Fibroblast of skin of back (primary cell): ENCODE measurements around the gene TRIM9. TPM values are rescaled to one million over a fixed set of nuclear protein-coding genes. Genes with fewer than 3 reads are reported as not detected.

Experiments used
- DNase-seq: peaks from one replicate; pipeline ENCODE4 v3.0.0-alpha.2; 2013
- polyA plus RNA-seq, 2 experiments: library from polyadenylated mRNA; unstranded; fragments of 120-200 nt; gene quantifications; one replicate each; pipeline ENCODE4 v1.2.1, GENCODE V29; 2013; ENCODE audit not compliant: insufficient read length in 2 of 2

TRIM9 gene
- polyA plus RNA-seq (2013, experiment 1 of 2; ENCODE audit: insufficient read length), result 0.28 TPM
- 0.31 TPM for polyA plus RNA-seq (2013, experiment 2 of 2; ENCODE audit: insufficient read length)

DNA sequence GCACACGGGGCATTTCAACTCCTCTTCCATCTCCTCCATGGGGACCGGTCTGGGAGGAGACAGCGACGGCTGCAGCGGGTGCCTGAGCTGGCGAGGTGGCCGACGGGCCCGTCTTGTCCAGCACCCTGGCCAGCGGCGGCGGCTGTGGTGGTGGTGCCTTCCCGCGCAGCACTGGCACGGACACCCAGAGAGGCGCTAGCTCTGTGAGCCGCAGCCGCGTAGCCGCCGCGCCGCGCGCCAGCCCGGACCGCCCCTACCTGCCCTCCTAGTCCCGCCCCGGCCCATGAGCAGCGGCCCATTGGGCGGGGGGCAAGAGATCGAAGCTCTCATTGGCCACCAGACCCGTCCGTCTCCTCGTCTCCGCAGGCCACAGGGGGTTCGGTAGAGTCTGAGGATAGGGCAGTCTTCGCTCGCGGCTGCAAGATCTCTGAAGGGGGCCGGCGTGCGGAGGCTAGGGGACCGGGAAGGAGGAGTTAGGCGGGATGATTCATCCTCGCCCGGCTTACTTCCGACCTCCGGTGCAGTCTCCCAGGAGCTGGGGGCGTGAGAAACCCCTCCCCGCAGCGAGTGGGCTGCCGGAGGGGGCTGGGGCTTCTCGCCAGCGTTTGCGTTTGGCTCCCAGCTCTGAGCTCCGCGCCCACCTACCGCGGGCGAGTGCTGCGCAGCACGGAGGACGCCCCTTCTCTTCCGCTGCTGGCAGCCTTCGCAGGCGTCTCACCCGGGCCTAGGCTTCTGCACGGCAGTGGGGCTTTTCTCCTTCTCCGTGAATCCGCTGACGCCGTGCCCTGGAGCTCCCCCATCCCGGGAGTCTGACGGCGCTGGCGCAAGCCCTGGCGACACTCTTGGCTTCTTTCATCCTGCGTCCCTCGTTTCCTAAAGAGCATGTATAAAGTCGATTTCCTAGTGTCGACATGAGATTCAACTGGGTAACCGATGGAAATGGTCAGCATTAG is at the start of gene TRIM9:
Gene TRIM9 (minus strand): TSS at position 205 of the 953 bp plus-strand sequence. CDS start 166 bp downstream, at position 39.
- peak; percentile 94 for DNase-seq

DNA sequence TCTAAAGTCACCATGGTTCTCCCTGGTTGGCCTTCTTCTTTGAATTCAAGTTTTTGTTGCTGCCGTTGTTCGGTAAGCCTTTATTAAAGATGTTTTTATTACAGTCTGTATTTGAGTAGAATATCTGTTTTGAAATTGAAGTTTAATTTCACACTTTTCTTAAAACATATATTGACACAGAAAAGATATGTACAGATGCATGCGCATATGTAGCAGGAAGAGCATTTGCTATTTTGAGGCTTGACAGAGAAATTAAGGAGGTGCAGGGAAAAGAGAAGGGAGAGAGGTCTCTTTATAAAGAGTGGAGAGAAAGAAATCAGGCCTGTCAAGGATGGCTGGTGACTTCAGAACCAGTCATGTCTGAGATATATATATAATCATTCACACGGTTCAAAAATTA is 46.0 kb upstream of the TRIM9 start:
- DNase-seq, result no peak

DNA sequence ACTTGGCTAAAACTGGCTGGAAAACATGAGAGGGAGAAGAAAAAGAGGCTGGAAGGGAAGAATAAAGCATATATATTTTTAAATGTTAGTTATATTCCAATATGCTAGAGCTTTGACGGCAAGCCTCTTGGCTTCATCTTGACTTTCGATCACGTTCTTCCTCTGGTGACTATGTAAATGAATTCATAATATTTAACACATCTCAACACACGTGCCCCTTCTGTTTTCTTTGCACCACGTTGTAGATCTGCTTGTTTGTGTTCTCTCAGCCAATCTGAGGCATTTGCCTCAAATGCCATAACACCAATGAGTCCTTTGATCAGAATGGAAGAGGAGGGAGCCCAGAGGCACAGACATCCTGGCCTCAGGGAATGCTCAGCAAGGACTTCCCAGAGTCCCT is 45.4 kb upstream of the TRIM9 start:
- DNase-seq, result no peak

DNA sequence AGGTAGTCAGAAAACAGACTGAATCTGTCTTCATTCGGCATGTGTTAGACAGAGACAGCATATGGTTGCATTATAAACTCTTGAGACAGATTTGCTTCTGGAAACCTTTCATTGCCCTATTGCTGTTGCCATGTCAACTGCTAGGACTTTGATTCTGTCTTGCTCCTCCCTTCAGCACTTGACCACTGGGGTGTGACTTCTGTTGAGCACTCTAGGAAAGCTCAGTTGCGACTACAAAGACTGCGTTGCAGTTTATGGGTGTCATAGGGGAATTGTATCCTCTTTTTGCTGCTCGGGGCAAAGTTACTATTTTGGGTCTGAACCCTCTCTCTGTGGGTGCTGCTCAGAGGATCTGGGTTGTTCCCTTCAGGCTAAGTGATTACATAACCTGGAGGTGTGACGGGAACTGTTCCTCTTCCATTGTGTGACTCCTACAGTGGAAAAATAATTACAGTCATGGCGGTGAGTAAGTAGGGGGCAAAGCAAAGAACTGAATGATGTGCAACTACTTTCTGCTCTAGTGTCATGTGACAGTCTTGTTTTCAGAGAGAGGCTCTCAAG is 44.3 kb upstream of the TRIM9 start:
- no peak for DNase-seq

DNA sequence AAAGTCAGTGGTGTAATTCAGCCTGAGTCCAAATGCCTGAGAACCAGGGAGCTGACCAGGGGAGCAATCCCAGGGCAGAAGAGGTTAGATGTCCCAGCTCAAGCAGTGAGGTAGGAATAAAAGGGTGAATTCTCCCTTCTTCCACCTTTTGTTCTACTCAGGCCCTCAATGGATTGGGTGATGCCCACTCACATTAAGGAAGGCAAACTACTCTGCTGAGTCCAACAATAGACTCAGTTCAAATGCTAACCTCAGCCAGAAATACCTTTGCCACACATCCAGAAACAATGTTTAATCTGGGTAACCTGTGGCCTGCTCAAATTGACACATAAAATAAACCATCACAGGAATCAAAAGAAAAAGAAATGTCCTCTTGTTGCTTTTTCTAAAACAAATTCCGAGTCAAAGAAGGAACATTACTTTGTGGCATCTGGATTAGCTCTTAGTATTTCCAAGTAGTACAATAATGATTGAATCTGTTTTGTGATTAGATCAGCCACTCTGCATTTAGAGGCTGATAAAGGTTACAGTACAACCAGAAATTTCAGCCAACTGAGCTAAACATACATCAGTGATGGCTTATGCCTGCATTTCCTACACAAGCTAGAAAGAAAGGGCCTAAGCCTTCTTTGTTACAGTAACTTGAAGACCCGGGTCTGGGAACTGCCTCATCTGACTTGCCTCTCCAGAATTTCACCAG is 43.6 kb upstream of the TRIM9 start:
- no peak for DNase-seq

DNA sequence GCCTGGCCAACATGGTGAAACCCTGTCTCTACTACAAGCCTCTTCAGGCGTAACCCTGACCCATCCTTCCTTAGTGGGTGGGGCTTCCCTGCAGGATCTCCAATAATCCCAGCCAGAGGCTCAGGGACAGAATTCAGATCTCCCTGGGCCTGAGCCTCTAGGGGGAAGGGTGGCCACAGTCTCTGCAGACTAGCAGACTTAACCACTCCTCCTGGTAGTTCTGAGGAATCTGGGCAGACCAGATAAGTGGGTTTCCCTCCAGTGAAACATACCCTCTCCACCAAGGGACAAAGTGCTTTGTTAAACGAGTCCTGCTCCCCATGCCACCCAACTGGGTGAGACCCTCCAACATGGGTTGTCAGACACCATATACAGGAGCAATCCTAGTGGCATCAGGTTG is 36.6 kb upstream of the TRIM9 start:
- DNase-seq, result no peak

DNA sequence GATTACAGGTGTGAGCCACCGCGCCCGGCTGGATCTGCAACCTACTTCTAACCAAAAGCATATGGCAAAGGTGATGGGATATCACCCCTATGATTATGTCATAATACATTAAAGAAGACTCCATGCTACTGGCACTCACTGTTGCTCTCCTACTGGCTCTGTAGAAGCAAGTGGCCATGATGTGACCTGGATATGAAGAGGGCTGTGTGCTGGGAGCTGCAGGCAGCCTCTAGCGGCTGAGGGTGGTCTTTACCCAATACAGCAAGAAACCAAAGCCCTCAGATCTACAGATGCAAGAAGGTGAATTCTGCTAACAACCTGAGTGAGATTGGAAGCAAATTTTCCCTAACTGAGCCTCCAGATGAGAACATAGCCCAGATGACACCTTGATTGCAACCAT is 34.2 kb upstream of the TRIM9 start:
- no peak for DNase-seq

DNA sequence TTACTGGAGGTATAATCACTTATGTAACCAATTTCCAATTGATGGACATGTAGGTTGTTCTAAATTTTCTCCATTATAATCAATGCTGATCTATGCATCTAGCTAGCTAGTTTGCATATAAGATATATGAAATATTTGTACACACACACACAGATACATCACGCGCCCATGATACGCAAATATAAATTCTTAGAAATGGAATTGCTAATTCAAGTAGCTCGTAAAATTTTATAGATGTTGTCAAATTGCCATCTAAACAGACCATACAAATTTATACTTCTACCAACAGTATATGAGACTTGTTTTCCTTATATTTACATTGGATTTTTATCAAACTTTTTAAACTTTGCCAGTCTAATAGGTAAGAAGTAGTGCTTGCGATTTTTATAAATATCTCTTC is 29.1 kb upstream of the TRIM9 start:
- no peak for DNase-seq

DNA sequence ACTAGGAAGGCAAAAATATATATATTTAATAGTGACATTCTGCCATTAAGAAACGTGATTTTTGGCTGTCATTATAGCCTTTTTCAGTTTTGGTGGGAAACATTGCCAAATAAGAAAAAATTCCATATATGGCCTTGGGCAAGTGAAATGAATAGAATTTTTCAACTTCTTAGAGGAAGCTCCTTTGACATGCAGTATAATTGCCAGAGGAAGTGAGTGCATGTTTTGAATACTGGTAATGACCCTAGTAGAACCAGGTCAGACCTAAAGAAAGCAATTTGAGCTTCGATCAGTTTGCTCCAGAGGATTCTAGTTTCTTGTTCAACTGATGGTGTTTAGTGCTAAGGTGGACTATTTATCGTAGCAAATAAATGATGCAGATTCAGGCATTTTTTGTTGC is 26.2 kb upstream of the TRIM9 start:
- DNase-seq, result no peak

DNA sequence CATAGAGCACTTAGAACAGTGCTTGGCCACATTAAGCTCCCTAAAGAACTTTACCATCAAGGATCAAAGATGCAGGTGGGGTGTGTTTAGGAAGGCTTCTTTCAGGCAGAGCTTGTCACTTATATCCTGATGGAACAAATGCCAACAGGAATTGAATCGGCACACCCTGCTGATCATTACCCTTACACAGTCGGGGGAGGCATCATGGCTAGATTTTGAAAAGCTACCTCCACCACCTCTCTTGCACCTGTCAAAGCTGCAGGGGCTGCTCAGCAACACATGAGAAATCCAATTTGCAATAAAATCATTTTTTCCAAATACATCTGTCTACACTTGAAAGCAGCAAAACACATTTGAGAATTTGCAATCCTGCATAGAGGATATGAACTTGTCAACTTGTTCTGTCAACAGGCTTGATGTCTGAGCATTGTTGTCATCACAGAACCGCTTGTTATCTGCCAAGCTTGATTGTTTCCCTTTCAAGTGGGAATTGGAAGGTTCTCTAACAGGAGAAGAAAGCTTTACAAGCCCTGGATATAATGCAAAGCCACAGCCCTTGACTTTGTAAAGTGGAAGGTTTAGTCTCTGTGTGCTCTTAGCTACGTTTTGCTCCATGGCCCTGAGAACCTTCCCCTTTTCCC is 24.6 kb upstream of the TRIM9 start:
- no peak for DNase-seq

DNA sequence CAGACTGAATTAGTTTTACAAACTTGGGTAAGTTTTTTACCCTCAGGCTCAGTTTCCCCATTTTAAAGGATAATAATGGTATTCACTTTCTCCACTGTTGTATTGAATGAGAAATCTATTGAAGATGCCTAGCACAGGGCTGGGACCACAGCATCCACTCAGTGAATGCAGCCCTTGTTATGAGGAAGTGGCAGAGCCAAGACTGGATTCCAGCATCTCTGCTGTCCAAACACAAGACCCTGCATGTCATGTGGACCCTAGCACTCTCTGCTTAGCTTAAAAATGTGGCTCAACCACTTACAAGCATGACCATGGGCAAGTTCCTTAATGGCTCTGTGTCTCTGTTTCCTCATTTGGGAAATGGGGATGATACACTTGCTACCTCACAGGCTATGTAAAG is 24.1 kb upstream of the TRIM9 start:
- no peak for DNase-seq

DNA sequence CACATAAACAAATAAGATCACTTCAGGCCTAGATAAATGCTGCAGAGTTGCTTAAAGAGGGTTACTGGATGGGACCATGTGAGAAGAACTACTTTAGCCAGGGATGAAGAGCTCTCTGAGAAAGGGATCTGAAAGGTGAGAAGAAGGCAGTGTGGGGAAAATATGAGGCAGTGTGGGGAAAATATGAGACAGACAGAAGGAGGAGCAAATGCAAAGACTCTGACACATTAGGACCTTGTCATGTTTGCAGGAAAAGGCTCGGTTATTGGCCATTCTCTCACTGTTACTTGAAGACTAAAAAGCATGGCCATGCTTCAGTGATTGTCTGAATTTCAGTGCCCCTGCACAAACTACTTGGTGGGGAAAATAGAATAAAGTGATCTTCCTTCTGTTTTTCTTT is 22.7 kb upstream of the TRIM9 start:
- DNase-seq, result no peak

DNA sequence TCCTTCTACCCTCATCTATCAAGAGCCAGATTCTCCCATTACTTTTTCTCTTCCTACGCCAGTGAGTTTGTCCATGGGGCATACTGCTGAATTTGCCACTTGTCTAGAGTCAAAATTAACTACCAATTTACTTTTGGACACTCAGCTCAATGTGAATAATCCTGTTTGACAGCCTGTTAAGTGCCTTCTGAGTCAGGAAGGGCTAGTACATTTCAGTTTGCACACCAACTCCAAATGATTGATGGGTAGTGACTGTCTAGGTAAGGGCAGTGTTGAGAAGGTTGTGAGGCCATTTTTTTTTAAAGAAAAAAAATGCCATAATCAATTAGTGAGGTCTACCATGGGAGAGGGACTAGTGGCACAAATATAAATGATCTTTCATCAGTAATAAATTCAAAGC is 21.8 kb upstream of the TRIM9 start:
- no peak for DNase-seq

DNA sequence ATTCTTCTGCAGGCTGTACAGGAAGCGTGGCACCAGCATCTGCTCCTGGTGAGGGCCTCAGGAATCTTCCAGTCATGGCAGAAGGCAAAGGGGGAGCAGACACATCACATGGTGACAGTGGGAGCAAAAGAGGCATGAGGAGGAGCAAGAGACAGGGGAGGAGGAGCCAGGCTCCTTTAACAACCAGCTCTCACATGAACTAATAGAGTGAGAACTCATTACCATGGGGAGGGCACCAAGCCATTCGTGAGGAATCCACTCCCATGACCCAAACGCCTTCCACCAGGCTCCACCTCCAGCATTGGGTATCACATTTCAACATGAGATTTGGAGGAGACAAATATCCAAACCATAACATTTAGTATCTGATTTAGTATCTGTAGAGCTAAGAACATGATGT is 14.7 kb upstream of the TRIM9 start:
- no peak for DNase-seq

DNA sequence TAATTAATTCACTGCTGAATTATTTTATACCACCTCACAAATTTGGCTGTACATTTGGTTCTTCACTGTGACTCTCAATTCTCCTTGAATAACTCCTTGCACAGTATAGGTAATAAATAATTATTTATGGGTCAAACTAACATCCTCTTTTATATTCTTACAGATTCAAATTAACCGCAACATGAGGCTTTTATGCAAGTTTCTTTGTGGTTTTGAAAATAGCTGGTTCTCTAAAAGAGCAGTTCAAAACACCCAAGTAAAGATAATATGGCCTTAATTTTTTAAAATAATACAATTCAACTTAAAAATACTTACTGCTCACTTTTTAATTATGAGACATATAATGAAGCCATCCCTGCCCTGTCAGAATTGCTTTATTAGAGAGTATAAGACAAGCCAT is 12.9 kb upstream of the TRIM9 start:
- no peak for DNase-seq

DNA sequence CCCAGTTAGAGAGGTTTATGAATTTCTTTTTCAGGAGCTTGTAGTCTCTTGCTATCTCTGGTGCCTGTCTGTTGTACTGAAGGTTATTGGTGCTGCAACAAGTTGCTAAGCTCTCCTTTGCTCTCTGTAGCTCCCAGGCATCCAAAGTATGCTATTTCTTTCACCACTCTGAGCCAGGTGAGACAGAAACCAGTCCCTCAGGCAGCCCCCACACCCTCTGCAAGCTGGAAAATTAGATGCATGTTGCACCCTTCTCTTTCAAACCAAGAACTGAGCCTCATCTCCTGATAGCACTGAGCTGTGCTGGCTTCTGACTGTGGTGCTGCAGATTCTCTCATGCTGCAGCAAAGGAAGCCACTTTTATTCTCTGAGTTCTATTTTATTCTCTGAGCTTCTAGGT is 9.6 kb upstream of the TRIM9 start:
- no peak for DNase-seq

DNA sequence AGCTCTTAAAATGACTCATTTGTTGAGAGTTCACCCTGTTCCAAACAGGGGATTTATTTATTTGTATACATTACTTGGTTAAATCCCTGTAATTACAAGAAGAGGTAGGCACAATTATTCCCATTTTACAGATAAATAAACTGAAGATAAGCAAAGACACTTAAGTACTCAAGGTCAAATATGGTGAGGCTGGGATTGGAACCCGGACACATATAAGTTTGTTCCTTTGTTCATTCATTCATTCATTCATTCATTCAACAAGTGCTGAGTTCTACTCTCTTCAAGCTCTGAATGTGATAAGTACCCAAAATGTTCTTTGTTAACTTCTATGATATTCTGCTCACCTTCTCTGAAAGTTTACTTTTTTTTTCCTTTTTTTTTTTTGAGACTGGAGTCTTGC is 2.4 kb upstream of the TRIM9 start:
- no peak for DNase-seq

DNA sequence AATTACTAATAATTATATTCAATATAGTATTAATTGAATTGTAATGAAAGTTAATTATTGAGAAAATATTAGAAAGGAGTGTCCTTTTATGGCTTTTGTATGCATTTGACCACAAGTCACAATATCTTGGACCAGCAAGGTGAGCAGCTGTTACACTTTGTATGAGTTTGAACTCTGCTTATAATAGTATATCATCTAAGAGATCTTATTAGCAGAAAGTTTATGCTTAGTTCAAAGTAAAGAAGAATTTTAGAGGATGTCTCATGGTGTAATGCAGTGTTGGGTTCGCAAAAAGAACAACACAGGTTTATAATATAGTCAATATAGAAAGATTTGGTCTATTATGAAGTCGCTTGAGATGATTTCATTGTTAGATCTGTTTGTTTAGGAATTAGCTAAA is 2.0 kb upstream of the TRIM9 start:
- DNase-seq, result no peak

DNA sequence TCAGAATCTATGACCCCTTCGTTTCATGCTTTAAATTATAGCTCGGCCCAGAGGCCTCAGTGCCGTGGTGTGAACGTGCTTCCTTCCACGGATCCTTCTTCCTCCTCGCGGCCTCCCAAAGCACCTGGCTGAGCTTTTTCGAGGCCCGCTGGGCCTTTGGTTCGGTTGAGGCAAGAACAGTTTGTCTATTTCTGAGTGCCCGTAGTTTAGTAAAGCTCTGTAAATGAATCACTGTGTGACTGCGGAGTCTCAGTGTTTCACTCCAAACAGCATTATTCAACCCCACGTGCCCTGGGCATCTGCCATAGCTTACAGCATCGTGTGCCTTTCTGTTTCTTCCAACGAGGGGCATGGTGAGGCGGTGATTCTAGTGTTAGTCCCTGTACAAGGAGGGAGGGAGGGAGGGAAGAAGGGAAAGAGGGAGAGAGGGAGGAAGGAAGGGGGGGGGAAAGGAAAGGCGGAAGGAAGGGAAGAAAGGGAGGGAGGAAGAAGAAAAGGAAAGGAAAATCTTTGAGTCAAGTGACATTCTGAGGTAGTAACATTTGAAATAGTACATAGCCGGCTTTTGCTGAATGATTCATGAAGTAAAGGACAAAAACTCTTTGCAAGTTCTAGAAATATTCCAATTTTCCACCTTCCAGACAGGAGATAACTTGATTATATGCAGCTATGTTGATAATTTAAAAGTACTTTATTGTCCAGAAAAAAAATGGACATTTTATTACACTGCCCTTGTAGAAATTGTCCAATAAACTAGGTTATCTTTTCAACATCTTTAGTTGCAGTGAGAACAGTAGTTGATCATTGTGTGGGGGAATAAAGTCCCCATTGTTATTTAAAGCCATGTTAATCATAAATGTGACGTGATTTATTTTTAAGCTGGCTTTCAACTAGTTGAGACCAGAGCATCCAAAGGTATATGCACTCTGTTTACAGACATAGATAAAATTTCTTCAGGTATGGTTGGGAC is 1.2 kb upstream of the TRIM9 start:
- peak; percentile 26 for DNase-seq

DNA sequence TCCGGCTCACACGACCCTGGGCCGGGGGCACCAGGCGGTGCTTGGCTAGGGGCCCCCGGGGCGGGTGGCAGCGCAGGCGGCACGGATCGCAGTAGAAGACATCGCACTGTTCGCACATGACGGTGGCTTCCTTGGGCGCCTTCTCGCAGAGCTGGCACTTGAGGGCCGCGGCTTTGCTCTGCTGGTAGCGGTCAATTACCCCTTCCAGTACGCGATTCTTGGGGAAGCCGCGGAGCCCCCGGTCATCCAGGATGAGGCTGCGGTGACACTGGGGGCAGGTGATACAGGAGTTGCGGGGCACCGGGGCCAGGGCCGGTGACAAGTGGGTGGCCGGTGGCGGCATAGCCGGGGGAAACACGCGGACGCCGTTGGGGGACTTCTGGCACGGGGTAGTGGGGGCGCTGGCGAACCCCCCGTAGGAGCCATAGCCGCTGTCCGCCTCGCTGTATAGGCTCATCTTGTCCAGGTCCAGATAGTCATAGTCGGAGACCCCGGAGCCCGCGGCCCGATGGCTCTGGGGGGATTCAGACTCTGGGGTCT is 553 bp downstream of the TRIM9 start:
- DNase-seq, result no peak
